K562 treated with DMSO at 1 percent for 12 hours (cell line): Measurements from ENCODE around the gene ZWILCH. TPM values are rescaled to one million over a fixed set of nuclear protein-coding genes. Genes with fewer than 3 reads are reported as not detected.

ENCODE experiments used
- total RNA-seq: library from RNA; unstranded; fragments of 300-600 nt; gene quantifications from 2 replicates; pipeline ENCODE4 v1.2.3, GENCODE V29; 2022; ENCODE audit not compliant: insufficient read depth

The ZWILCH gene
- 12.4 and 45.9 TPM in 2 replicates for total RNA-seq

DNA sequence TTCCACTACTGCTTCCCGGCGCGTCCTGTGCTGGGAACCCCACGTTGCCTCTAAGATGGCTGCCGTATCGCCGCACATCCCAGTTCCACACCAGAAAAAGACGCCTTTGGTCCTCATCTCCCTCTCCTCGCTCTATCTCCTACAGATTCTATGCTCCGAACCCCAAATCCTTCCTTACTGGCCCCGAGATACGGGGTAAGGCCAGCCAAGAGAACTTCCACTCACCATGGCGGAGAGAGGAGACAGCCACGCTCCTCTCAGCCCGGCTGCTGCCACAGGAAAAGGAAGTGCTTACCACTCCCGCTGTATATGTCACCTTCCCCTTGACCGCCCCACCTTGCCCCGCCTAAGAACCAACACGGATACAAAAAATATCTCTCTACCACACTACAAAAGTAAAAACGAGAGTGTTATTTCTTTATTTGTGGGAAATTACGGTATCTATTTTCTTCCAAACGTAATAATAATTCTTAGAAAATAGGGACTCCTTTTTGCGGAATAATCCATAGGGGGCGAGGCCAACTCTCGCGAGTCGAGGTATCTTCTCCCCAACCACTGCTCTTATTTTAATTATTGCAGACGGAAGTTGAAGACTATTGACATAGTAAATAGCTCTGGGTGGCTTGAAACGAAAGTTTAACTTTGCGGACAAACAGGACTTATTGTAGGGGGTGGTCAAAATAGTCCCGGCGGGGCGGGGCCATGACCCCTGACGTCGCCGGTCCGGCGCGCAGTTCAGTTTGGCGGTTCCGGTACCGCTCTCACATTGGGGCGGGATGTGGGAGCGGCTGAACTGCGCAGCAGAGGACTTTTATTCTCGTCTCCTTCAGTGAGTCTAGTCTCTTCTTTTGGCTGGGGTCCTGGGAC, at the start of gene ZWILCH, which contains the start of gene RPL4:
Gene ZWILCH, plus strand, starts transcription at position 764 of the 867 bp plus-strand sequence. Its CDS starts 13 bp downstream, at position 777.
Gene RPL4, minus strand, starts transcription at position 293 of the 867 bp plus-strand sequence. Its CDS starts 65 bp downstream, at position 228.

GRCh38 chr15:66497502-66498455, 7.3 kb upstream of the ZWILCH start, which contains the start of gene SNAPC5:
Gene SNAPC5 (minus strand): TSS chr15:66497762. CDS start chr15:66497731, 31 bp downstream.

GRCh38 chr15:66565741-66566144, 60.6 kb downstream of the ZWILCH start, which contains the start of gene LCTL:
Gene LCTL (minus strand): TSS chr15:66565998. CDS start chr15:66565365, 633 bp downstream.

Other genes with a start within 250 kb of the ZWILCH start
- gene DIS3L, start 211.8 kb upstream of the ZWILCH start, total RNA-seq = 9.8 and 24.8 TPM in 2 replicates
- gene TIPIN, start 148.6 kb upstream of the ZWILCH start, total RNA-seq = 8.9 and 18.0 TPM in 2 replicates
- 43.3 and 75.0 TPM in 2 replicates for gene MAP2K1, start 118.4 kb upstream of the ZWILCH start, total RNA-seq
- 30.2 and 53.3 TPM in 2 replicates for gene SNAPC5, start 7.6 kb upstream of the ZWILCH start, total RNA-seq
- 4,735 and 4,925 TPM in 2 replicates for gene RPL4, start 471 bp upstream of the ZWILCH start, total RNA-seq
- gene LCTL, start 60.7 kb downstream of the ZWILCH start, total RNA-seq = not detected in 2 replicates
- gene SMAD6, start 196.9 kb downstream of the ZWILCH start, total RNA-seq = 10.3 and 15.2 TPM in 2 replicates